ENCODE measurements around the gene RPL41.

GRCh38 chr12:56137853-56138571, 21.6 kb downstream of the RPL41 start:
- no peak for TF ChIP-seq CTCF (IDR thresholded peaks at IDR 0.05)
- no peak for TF ChIP-seq POLR2AphosphoS5 (IDR thresholded peaks at IDR 0.05)
- TF ChIP-seq POLR2A (IDR thresholded peaks at IDR 0.05), result no peak
